TTC549 (cell line): Measurements from ENCODE around the gene TMEFF2.

Experiments
- FAIRE-seq: peaks from 2 replicates; lab custom pipeline; 2012; peaks lifted over from hg19 to GRCh38; lab: Jason Lieb, UNC

TMEFF2 gene, protein sequence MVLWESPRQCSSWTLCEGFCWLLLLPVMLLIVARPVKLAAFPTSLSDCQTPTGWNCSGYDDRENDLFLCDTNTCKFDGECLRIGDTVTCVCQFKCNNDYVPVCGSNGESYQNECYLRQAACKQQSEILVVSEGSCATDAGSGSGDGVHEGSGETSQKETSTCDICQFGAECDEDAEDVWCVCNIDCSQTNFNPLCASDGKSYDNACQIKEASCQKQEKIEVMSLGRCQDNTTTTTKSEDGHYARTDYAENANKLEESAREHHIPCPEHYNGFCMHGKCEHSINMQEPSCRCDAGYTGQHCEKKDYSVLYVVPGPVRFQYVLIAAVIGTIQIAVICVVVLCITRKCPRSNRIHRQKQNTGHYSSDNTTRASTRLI

DNA sequence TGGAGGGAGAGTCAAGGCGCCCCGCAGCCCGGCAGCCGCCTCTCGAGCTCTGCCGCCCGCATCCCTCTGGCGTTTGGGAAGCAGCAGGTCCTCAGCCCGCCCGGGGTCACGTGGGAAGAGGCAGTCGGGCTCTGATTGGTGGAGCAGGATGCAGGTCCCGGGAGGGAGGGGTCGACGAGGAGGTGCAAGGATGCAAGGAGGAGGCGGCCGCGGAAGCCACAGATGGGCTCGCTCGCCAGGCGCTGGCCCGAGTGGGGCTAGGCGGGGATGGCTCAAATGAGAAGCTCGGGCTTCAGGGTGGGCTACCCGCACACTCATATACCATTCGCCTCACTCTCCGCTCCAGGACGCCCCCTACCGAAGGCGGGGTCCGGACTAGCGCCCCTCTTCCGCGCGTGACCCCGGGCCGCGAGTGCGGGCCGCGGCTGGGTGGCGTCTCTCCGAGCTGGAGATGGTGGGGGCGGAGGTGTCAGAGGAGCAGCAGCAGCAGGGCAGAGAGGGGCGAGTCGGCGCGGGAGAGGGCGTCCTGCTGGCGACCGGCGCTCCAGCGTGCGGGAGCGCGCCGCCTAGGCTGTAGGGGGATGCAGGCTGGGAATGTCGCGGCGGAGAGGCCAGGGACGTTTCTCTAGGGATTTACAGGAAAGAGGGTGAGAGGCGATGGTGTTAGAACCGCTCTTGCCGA lies at the start of gene TMEFF2:
TSS of gene TMEFF2 (minus strand) at position 68 of the 682 bp plus-strand sequence. CDS start 409 bp downstream, outside the sequence.
- FAIRE-seq, result no peak

DNA sequence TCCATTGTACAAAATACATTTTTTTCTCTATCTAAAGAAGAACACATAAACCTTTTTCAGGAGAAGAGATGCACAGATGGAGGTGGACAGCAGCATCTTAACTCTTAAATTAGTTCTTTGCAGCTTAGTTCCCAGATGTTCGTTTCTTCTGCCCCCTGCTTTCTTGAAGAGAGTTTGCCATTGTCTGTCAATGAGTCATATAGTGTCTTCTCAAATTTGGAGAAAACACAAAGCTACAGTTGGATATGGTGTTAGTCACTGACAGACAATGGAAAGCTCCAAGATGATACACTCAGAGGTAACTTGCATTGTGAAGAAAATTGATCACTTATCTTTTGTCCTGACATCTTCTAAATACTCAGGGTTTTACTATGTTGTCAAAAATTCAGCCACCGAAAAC lies 48.8 kb upstream of the TMEFF2 start:
- no peak for FAIRE-seq

DNA sequence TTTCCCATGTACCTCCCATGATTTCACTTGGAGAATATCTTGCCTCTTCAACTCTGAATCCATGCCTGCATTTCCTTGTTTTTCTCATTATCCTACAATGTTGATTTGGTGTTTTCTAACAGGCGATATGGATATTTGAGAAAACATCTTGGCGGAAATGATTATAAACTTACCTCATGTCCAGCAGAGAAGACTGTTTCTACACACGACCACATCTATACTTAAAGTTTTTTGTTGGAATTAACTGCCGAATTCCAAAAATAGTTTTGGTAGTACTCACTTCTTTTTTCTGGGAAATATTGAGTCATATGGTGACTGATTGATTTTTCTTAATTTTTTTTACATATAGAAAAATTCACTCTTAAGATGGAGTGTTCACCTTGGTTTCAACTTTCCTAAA lies 41.4 kb upstream of the TMEFF2 start:
- no peak for FAIRE-seq

DNA sequence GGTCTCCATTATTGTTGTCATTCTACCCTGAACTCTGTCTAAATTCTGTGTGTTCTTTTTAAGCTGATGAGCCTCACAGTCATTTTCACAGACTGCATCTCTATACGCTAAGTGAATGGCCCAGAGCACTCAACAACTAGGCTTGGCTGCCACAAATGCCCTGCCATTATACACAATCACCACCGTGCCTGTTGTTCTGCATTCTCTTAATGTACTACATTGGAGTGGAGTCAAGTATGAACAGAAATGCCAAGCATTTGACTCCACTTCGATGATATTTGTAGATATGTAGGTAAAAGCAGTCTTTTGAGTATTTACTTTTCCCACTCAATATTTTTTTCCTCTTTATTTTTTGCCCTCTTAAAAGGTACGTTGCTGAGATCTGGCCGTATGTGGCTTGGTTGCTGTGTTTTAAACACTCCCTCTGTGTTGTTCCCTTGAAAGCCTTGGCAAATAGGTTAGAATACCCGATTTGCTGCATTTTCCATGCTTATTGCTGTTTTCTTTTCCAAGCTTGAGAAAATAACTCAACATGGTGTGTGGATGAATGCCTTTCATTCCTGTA lies 36.2 kb upstream of the TMEFF2 start:
- no peak for FAIRE-seq

DNA sequence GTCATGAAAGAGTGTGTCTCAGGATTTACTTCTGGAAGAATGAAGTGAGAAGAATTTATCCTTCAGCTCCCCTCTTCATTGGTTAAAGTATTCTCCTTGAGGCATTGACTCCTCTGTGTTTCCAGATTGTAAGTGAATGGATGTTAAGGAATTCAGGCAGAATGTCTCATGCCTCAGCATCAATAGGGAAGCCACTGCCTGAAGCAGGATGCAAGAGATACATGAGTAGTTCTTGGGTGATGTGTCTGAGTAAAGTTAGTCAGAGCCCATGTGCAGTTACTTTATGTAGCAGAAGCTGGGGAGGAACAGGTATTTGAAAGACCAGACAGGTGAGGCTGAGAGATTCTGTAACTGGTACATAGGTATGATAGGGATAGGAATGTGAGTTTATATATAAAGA lies 34.0 kb upstream of the TMEFF2 start:
- FAIRE-seq, result no peak

DNA sequence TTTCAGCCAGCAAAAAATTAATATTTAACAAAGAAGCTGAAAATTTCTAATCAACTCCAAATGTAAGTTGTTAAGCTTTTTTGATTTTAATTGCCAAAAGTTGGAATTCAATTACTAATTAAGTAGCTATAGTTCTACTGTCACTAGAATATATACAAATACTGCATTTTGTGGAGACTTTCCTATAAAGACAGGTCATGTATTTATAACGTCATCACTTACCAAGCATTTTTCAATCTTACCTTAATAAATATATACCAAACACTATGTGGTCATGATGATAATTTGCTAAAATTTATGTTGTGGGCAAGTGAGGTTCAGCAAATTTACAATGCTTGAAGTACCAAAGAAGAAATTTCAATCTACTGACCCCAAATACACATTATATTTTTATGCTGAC lies 24.2 kb upstream of the TMEFF2 start:
- FAIRE-seq, result no peak

DNA sequence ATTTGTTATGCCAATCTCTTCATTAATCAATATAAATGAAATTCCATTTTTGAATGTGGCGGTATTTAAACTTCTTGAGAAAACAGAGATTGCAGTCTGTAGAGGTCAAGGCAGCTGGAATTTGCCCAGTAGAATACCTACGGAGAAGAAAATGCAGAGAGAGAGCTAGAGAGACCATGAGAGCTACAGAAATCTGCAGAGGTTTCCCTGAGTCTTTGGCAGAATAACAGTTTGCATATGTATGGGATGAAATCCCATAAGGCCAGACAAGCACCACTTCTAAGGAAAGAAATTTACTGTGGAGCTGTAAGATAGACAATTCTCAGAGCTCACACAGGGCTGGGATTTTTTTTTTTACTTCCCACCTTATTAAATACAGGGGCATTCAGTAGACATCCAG lies 23.6 kb upstream of the TMEFF2 start:
- no peak for FAIRE-seq

DNA sequence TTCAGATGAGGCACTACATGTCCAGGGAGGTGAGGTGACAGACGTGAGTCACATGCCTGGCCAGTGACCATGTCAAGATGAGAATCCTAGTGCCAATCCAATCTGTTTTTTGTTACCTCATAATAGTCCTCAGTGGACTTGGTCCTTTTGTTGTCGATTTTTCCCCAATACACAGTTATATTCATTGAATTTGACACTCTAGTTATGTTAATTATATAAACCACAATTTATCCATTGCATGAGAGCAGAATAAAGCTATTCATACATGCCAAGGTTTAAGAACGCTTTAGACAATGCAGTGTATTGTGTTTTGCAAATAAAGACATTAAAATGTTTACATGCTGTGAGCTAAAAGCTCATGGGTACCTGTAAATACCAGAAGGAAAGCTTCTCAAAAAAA lies 21.6 kb upstream of the TMEFF2 start:
- FAIRE-seq, result no peak

DNA sequence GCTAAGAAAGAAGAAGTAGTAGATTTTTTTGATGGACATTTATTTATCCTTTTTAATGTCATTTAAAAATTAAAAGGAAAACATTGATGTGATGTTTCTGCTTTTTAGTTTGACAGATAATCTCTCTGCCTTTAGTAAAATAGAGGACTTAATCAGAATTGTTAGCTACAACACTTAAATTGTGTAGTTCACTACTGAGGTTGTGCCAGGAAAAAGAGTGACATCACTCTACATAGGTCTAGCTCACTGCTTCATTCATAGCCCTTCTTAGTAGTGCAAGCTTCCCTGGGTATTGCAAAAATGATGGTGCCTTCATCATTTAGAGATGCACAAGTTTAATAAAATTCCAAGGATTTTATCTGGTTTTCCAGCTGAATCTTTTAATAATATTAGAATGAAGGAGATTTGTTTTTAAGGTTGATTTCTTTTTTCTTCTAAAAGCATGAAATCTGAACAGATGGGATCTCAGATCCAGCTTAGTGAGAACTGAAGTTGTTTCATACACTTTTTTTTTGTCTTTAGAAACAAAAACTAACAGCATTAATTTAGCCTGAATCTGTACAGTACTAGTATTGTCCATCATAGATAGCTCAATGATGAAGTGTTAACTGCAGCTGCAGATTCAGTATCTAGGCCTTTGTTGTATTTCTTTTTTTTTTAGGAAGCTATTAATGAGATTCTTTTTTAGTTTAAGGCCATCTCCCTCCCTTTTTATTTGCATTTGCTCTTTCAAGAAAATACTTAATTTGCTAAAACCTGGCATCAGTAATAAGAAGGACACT lies 20.6 kb upstream of the TMEFF2 start:
- FAIRE-seq, result no peak

DNA sequence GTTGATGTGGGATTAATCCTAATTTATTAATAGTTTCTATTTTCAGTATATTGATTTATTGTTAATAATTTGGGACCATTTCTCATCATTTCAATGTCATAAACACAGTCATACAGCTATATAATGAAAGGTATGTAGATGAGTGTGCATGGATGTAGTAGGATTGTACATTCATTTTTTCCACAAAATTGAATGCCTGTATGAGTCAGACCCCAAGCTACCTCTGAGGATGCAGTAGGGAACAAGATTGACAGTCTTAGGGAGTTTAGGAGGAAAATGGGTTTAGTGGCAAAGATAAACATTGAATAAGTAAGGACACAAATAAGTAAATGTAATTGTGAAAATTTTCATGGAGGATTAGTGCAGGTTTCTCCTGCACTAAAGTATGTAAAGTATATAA lies 14.1 kb upstream of the TMEFF2 start:
- no peak for FAIRE-seq

DNA sequence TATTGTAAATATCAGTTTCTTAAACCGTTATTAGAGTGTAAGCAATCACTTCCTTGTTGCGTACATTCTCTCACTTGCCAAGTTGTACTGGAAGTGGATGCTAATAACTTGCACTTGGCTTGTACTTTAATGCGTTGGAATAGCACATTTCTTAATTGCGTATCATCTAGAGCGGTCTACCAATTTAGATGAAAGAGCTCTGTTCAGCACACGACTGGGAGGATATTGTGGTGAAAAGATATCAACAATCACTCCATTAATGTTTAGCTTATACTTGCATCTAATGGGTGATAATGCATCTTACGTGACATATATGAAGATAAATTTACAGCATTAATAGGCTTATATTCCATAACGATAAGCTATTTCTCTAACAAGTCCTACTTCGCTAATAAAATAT lies 11.7 kb upstream of the TMEFF2 start:
- FAIRE-seq, result no peak

DNA sequence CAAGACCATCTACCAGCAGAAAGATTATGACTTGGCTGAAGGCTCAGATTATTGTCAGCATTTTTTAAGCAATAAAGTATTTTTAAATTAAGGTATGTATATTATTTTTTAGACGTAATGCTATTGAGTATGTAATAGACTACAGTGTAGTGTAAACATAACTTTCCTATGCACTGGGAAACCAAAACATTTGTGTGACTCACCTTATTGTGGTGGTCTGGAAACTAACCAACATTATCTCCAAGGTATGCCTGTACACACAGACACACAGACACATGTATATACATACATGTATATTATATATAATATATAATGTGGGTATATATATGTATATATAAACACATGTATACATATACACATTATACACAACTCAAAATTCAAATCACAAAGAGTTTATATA lies 9.1 kb upstream of the TMEFF2 start:
- no peak for FAIRE-seq

DNA sequence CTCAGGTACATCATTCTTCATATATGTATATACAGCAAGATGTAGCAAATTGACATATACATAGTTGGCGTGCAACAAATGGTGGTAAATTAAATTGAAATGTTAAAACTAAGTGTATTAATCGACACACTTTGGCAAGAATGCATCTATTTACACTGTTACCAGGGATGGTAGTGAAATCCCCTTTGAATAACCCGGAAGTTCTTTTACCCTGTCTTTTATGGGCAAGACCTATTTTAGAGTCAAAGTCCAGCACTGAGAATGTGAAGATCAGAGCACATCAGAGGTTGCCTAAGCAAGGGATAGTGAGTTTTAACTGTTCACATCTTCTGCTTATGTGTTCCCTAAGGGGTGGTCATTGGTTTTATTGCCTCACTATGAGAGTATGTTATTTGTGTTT lies 7.6 kb upstream of the TMEFF2 start:
- FAIRE-seq, result no peak

DNA sequence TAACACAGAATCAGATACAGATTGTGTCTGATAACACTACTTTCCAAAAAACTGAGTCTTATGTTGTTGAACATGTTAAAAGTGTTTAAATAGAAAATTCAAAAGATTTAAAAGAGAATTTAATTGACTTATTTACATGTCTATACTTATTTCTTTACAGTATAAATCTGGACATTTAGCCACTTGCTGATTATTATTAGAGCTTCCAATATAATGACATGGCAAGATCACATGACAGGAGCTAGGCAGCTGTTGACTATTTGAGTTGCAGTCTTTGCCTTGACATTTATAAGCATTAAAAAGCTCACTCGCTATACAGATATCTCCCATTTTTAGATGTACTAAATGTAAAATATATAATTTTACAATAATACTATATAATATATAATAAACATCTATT lies 6.4 kb upstream of the TMEFF2 start:
- no peak for FAIRE-seq

DNA sequence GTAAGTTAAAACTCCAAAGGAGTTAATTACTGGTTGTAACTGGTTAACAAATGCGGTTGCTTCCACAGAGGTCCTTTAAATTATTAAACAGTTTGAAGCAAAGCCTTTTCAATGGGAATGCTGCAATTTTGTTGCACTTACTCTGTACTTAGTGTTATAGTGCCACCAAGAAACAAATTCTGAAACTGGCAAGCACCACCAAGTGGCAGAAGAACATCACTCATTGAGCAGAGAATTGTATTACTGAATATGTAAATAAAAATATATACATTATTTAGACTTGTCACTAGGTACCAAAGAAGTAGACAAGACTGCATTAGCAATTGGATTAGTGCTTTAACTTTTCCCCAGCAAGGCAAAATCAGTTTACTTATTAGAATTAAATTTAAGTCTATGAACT lies 2.6 kb upstream of the TMEFF2 start:
- no peak for FAIRE-seq

DNA sequence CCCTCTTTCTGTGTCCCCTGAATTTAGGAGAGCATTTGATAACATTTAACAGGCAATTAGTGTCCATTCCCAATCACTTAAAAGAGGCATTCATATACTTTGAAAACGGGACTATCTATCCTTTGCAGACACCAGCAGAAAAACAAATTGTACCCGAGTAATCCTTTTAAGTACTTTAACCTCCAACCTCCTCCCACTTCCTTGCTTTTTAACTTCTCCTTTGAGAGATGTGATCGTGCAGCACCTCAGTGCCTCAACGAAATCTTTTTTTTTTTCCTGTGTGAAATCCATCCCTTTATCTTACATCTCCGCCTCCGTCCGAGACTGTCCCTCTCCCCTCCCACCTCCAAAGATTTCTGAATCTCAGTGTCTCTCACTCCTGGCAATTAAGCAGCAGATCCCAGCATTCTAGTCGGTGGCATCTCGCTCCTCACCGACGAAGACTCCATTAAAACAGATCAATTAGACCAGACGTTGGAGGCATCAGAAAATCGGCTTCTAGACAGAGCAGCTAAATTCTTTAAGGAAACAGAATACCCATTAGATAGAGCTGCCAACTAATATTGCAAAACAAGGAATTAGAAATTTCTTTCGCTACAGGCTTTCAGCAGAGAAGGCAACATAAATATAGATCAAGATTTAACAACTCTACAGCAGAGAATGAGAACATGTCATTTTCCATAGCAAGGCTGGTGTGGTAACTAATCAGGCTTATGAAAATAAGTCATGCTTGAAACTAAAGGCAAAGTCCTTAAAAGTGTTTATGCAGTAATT lies 1.9 kb upstream of the TMEFF2 start:
- FAIRE-seq, result no peak

DNA sequence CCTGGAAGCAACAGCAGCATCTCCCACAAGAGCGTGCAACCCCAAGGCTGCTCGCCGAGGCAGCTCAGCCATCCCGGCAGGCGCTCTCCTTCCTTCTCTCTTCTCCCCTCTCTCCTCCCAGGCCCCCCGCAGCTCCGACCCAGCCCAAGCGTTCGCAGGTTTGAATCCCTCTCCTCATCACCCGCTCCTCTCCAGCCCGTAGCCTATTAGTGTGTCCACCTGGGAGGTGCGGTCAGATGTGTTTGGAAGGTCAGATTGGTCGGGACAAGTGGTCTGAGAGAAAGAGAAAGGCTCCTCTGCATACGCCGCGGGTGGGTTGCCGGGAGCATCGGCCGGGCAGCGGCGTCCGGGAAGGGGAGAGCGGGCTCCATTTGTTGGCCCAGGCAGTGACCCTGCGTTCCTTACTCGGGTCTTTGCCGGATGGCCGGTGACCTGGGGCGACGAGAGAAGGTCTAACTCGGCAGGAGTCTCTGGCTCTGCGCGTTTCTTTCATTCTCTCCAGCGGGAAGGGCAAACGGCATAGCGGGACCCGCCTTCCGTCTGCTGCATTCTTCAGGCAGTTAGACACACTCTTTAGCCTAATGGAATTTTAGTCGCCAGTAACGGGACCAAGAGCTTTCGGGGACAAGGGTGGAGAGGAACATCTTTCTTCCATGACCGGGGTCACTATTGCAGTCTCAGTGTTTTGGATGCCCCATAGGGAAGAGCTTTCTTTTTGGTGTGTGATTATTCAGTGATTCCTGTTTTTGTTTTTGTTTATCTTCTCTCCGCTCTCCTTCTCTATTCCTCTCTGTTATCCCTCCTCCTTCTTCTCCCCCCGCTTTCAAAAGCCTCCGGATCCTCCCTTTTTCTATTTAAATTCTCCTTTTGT lies 1.1 kb upstream of the TMEFF2 start:
- no peak for FAIRE-seq

DNA sequence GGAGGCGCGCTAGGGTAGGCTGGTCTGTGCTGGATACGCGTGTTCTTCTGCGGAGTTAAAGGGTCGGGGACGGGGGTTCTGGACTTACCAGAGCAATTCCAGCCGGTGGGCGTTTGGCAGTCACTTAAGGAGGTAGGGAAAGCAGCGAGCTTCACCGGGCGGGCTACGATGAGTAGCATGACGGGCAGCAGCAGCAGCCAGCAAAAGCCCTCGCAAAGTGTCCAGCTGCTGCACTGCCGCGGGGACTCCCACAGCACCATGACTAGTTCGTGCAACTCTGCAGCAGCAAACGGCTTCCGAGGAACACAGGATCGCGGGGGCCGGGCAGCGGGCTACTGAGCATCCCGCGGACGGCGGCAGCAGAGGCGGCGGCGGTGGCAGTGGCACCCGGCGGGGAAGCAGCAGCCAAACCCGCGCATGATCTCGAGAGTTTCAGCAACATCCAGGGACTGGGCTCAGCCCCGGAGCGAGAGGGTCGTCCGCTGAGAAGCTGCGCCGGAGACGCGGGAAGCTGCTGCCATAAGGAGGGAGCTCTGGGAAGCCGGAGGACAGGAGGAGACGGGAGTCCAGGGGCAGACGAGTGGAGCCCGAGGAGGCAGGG lies 368 bp downstream of the TMEFF2 start:
- no peak for FAIRE-seq

DNA sequence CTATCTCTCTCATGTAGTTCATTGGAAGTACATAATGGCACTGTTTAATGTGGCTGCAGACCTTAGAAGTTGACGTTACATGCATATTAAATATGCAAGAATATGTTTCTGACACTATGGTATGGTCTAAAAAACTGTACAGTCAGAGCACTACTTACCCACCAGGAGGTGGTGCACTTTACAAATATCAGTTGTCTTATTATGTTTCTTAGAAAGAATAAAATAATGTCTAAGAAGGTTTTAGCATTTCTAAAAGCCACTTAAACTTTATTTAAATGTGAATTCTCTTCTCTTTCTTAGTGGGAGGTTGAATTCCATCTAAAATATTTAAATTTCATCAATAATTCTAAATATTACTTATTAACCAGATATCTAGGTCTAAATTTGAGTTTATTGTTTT lies 4.3 kb downstream of the TMEFF2 start:
- FAIRE-seq, result no peak

DNA sequence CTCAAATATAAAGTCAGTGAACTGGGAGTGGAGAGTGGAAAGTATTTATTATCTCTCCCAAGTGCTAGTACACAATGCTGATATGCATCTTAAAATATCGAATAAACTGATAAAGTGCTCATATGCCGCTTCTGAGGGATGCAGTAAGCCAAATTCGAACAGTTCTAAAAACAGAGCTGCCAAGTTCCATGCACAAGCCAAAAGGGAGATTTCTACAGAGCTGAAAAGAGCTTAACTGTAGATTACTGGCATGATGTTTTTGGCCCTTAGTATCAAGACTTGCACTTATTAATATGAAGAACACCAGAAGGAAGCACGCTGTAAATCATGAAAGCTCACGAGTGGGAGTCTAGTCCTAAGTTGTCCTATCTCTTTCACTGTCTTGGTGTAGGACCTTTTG lies 7.9 kb downstream of the TMEFF2 start:
- FAIRE-seq, result no peak

DNA sequence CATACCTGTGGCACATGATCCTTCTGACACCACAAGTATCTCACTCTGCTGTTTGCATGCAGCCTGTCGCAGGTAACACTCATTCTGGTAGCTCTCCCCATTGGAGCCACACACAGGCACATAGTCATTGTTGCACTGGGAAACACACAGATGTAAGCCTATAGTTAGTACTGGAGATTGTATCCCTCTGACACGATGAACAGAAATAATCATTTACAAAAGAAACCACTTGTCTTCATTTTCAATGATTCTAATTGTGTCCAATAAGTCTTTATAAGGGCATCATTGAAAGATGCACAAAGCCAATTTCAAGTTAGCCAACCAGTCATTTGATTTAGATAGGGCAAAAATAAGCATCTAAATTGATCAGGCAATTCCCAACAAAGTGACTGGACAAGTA lies 10.4 kb downstream of the TMEFF2 start:
- no peak for FAIRE-seq
